HepG2 (cell line): ENCODE results near the gene SERPINA9. TPM values are rescaled to one million over a fixed set of nuclear protein-coding genes. Genes with fewer than 3 reads are reported as not detected.
A peak's percentile ranks its signal among the peaks of the same experiment; 100 is the strongest.

Source experiments
- ARID4A ChIP-seq: sonication (generic); formaldehyde crosslinking; IDR thresholded peaks from 2 replicates; pipeline ENCODE4 v1.5.0; 2020; ENCODE audit warnings: mild to moderate bottlenecking, missing genetic modification reagents, borderline replicate concordance
- BRCA1 ChIP-seq: sonication (generic); formaldehyde crosslinking; IDR thresholded peaks from 2 replicates; pipeline ENCODE4 v1.4.0; 2020; ENCODE audit warnings: missing genetic modification reagents
- CENPT ChIP-seq: sonication (generic); formaldehyde crosslinking; IDR thresholded peaks from 2 replicates; pipeline ENCODE4 v1.8.0; 2022; ENCODE audit warnings: low read depth, mild to moderate bottlenecking, moderate library complexity, missing genetic modification reagents
- HIC2 ChIP-seq: sonication (generic); formaldehyde crosslinking; IDR thresholded peaks from 2 replicates; pipeline ENCODE4 v1.9.0; 2022; ENCODE audit warnings: low read depth, missing genetic modification reagents
- JUN ChIP-seq: sonication (generic); formaldehyde crosslinking; IDR thresholded peaks from 2 replicates; pipeline ENCODE4 v1.4.0; 2020; ENCODE audit warnings: mild to moderate bottlenecking, missing genetic modification reagents
- KMT2A ChIP-seq: sonication (generic); formaldehyde crosslinking; IDR thresholded peaks from 2 replicates; pipeline ENCODE4 v1.4.0; 2020; ENCODE audit warnings: missing genetic modification reagents
- MAF1 ChIP-seq: sonication (generic); formaldehyde crosslinking; IDR thresholded peaks from 2 replicates; pipeline ENCODE4 v1.5.0; 2020; ENCODE audit warnings: missing genetic modification reagents, borderline replicate concordance
- NPAS2 ChIP-seq: sonication (generic); formaldehyde crosslinking; IDR thresholded peaks from 2 replicates; pipeline ENCODE4 v1.8.0; 2022; ENCODE audit warnings: mild to moderate bottlenecking, missing genetic modification reagents, borderline replicate concordance
- POGK ChIP-seq: sonication (generic); formaldehyde crosslinking; conservative IDR thresholded peaks from 2 replicates; pipeline ENCODE4 v1.8.0; 2022; ENCODE audit warnings: mild to moderate bottlenecking, moderate library complexity, missing genetic modification reagents
- RAD51 ChIP-seq: fragments of 450-650 bp; IDR thresholded peaks from 2 replicates; pipeline ENCODE4 v1.6.1; 2016; ENCODE audit warnings: borderline replicate concordance
- SAP130 ChIP-seq: IDR thresholded peaks from 2 replicates; pipeline ENCODE4 v1.6.1; 2016; ENCODE audit warnings: low read depth
- SP5 ChIP-seq: IDR thresholded peaks from 2 replicates; pipeline ENCODE4 v1.6.1; 2016; ENCODE audit warnings: low read depth, borderline replicate concordance
- SRY ChIP-seq: sonication (generic); formaldehyde crosslinking; IDR thresholded peaks from 2 replicates; pipeline ENCODE4 v1.8.0; 2022; ENCODE audit warnings: mild to moderate bottlenecking, missing genetic modification reagents
- TRIM24 ChIP-seq: sonication (generic); formaldehyde crosslinking; IDR thresholded peaks from 2 replicates; pipeline ENCODE4 v1.8.0; 2022; ENCODE audit warnings: mild to moderate bottlenecking, missing genetic modification reagents
- ZBTB33 ChIP-seq: sonication (generic); formaldehyde crosslinking; IDR thresholded peaks from 2 replicates; pipeline ENCODE4 v1.4.0; 2020; ENCODE audit warnings: missing genetic modification reagents
- ZFY ChIP-seq: sonication (generic); formaldehyde crosslinking; IDR thresholded peaks from 2 replicates; pipeline ENCODE4 v1.4.0; 2020; ENCODE audit warnings: missing genetic modification reagents
- ZNF432 ChIP-seq: sonication (generic); formaldehyde crosslinking; IDR thresholded peaks from 2 replicates; pipeline ENCODE4 v1.5.0; 2020; ENCODE audit warnings: missing genetic modification reagents, mild to moderate bottlenecking, borderline replicate concordance
- ZNF737 ChIP-seq: sonication (generic); formaldehyde crosslinking; IDR thresholded peaks from 2 replicates; pipeline ENCODE4 v1.5.0; 2020; ENCODE audit warnings: missing genetic modification reagents, mild to moderate bottlenecking, borderline replicate concordance
- ZNF773 ChIP-seq: sonication (generic); formaldehyde crosslinking; IDR thresholded peaks from 2 replicates; pipeline ENCODE4 v1.4.0; 2020; ENCODE audit warnings: missing genetic modification reagents, borderline replicate concordance
- polyA plus RNA-seq, 8 experiments: library from polyadenylated mRNA; depleted of rRNA in 3 of 8; stranded (reverse) in 7 of 8; unstranded in 1 of 8; fragments of >200 nt; fragmentation: Illumina TruSeq in 4 of 8; extraction: Trizol in 4 of 8; gene quantifications; 2 replicates each; pipeline versions ENCODE4 v1.2.1 to v1.2.3, GENCODE V29; 2011 to 2016; ENCODE audit warnings: low read depth in 4 of 8, missing spikeins in 1 of 8, mixed read lengths in 1 of 8; ENCODE audit not compliant: insufficient read depth in 1 of 8
- total RNA-seq, 5 experiments: library from RNA; depleted of rRNA; stranded (reverse); fragments of >200 nt; fragmentation: Illumina TruSeq; extraction: Trizol; gene quantifications; 2 replicates each; pipeline ENCODE4 v1.2.3, GENCODE V29; 2016; ENCODE audit warnings: low read depth in 1 of 5

Gene SERPINA9
- total and polyA plus RNA-seq, 2 of the 13 experiments (the other 11 are each of a cell fraction or from before 2014, with no cell fraction given) = 0.21 TPM; not detected in 1

GRCh38 chr14:94485944-94486841 is 10.2 kb upstream of the SERPINA9 start (continued):
- TF ChIP-seq POGK (CRISPR knock-in tag) = 0 out of 2 replicates have a peak, but pooled peaks have one; percentile 36
- no peak for TF ChIP-seq MAF1 (CRISPR knock-in tag)
- TF ChIP-seq ZNF737 (CRISPR knock-in tag) = no peak
- 0 out of 2 replicates have a peak, but pooled peaks have one; percentile 11 for TF ChIP-seq ZFY (CRISPR knock-in tag)
- TF ChIP-seq ZBTB33 (CRISPR knock-in tag) = no peak
- TF ChIP-seq SAP130 = peak; percentile 45; the same call in 1 of the 2 replicates
- peak; percentile 39; the same call in 1 of the 2 replicates for TF ChIP-seq KMT2A (CRISPR knock-in tag)
- TF ChIP-seq TRIM24 (CRISPR knock-in tag) = no peak
- no peak for TF ChIP-seq HIC2
- TF ChIP-seq ZNF432 (CRISPR knock-in tag) = no peak
- no peak for TF ChIP-seq BRCA1
- TF ChIP-seq NPAS2 (CRISPR knock-in tag) = no peak
- no peak for TF ChIP-seq SP5 (CRISPR knock-in tag)
- TF ChIP-seq SRY (CRISPR knock-in tag) = peak; percentile 22; the same call in 1 of the 2 replicates
- TF ChIP-seq JUN (CRISPR knock-in tag) = no peak
- no peak for TF ChIP-seq RAD51
- no peak; the same call in 1 of the 2 replicates for TF ChIP-seq ARID4A (CRISPR knock-in tag)
- no peak for TF ChIP-seq ZNF773
- TF ChIP-seq CENPT (CRISPR knock-in tag) = no peak
